ENCODE measurements around the gene C1orf115. TPM values are rescaled to one million over a fixed set of nuclear protein-coding genes. Genes with fewer than 3 reads are reported as not detected.
"Not testable (repeated sequence)": the region's sequence is repeated elsewhere in the genome, so short reads cannot be mapped to it uniquely, and the experiment has no call there.

The C1orf115 gene
- total and polyA plus RNA-seq, 4 donors: 4.8 to 70.5 (median 16.0) TPM

DNA sequence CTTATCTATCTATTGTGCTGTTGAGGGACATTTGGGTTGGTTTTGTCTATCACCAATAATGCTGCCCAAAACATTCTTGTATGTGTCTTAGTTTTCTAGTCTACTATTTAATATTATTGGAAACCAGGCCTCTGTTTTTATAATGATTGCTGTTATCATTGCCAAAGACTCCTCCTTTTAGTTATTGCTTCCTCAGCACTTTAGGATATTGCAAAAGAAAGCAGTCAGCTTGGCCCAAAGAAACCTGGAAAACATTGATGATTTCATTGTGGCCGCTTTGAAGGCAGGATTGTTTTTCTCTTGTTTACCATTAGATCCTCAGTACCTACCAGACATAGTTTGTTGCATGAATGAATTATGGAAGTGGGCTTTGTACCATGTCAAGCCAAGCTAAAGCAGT is 37.4 kb downstream of the C1orf115 start:
- 92 to 93% methylated on average over 1 of the region's 1 CpG for WGBS, 2 donors
- Histone ChIP-seq H3K9me3 (ENCODE audit: control insufficient read depth, low read length) (no peaks in the 10 kb centered on the region), H3K27me3 (ENCODE audit: control insufficient read depth in 1 of 2, insufficient read depth in 2 of 2, low read length in 1 of 2) (no peaks in the 10 kb centered on the region), H3K27ac (ENCODE audit: low read depth in 1 of 2, low read length in 2 of 2) (no peak overlapping the region), H3K4me3 (ENCODE audit: low read length in 2 of 2) (no peak overlapping the region), H3K4me1 (ENCODE audit: control insufficient read depth in 1 of 2, insufficient read depth in 2 of 2, low read length in 2 of 2) (no peaks in the 10 kb centered on the region), H3K36me3 (ENCODE audit: control insufficient read depth in 1 of 2, insufficient read depth in 2 of 2, low read length in 1 of 2) (no peaks in the 10 kb centered on the region)
- ATAC-seq (ENCODE audit: low FRiP score) (no peak), DNase-seq (no peak)
- intact Hi-C loops (cut with DNase I): no loop called here

DNA sequence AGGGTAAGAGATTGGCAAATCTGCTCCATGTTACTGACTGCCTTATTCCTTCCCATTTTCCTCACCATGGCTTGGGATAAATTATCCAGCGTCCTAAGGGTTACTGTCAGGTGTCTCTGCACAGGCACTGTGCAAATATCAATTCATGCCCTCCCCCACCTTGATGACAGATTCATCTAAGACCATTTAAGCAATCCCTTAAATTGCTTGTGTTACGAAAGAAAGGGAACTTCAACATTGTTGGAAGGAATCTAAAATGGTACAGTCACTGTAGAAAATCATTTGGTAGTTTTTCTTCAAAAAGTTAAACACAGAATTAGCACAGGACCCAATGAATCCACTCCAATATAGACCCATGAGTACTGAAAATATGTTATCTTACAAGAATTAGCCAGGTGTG is 40.3 kb downstream of the C1orf115 start:
- 90 to 91% methylated on average over 2 of the region's 2 CpGs for WGBS, 2 donors
- intact Hi-C loops (cut with DNase I): loop anchor here in 1 of 2 donors (5.0 kb wide), 2 partner anchors 38 to 57 kb away; partner anchors contain the start of genes C1orf115 and MTARC1
- Histone ChIP-seq H3K4me1 (ENCODE audit: control insufficient read depth in 1 of 2, insufficient read depth in 2 of 2, low read length in 2 of 2) (no peaks in the 10 kb centered on the region), H3K9me3 (ENCODE audit: control insufficient read depth, low read length) (no peaks in the 10 kb centered on the region), H3K27me3 (ENCODE audit: control insufficient read depth in 1 of 2, insufficient read depth in 2 of 2, low read length in 1 of 2) (no peaks in the 10 kb centered on the region), H3K27ac (ENCODE audit: low read depth in 1 of 2, low read length in 2 of 2) (no peak overlapping the region), H3K36me3 (ENCODE audit: control insufficient read depth in 1 of 2, insufficient read depth in 2 of 2, low read length in 1 of 2) (no peaks in the 10 kb centered on the region), H3K4me3 (ENCODE audit: low read length in 2 of 2) (no peak overlapping the region)
- DNase-seq (no peak), ATAC-seq (ENCODE audit: low FRiP score) (no peak)

DNA sequence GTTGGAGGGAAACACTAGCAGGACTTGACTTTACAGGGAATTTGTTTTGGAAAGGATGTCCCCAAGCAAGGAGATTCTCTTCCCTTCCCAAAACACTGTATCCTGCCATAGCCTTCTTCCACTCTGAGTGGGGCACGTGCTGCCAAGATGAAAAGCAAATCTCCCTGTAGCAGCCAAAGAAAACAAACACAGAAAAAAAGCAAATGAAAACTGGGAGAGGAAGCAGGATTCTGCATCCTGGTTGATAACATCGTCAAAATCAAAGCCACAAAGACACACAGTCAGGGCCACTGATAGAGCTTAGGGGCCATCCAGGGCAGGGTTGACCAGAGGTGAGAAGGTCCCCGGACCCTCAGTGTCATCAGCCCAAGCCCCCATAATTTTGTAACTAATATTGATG is 42.0 kb downstream of the C1orf115 start:
- Histone ChIP-seq H3K36me3 (ENCODE audit: control insufficient read depth in 1 of 2, insufficient read depth in 2 of 2, low read length in 1 of 2) (no peaks in the 10 kb centered on the region), H3K27ac (ENCODE audit: low read depth in 1 of 2, low read length in 2 of 2) (peak overlapping the region in 1 of 2 donors; percentile 19), H3K9me3 (ENCODE audit: control insufficient read depth, low read length) (no peaks in the 10 kb centered on the region), H3K4me3 (ENCODE audit: low read length in 2 of 2) (no peak overlapping the region), H3K27me3 (ENCODE audit: control insufficient read depth in 1 of 2, insufficient read depth in 2 of 2, low read length in 1 of 2) (no peaks in the 10 kb centered on the region), H3K4me1 (ENCODE audit: control insufficient read depth in 1 of 2, insufficient read depth in 2 of 2, low read length in 2 of 2) (no peaks in the 10 kb centered on the region)
- intact Hi-C loops (cut with DNase I): loop anchor here (2.0 to 5.0 kb wide), 3 partner anchors 40 to 55 kb away; partner anchors contain the start of genes C1orf115 (in 2 of the 2) and MTARC1 (in 1 of the 2)
- DNase-seq (no peak), ATAC-seq (ENCODE audit: low FRiP score) (peak; percentile 3)
- WGBS, 2 donors: 29 to 33% methylated on average over 3 of the region's 3 CpGs

- 18 to 31% methylated on average over 7 of the region's 7 CpGs for WGBS, 2 donors
These were observed 42.5 kb downstream of the C1orf115 start for GRCh38 chr1:220732621-220733020.

DNA sequence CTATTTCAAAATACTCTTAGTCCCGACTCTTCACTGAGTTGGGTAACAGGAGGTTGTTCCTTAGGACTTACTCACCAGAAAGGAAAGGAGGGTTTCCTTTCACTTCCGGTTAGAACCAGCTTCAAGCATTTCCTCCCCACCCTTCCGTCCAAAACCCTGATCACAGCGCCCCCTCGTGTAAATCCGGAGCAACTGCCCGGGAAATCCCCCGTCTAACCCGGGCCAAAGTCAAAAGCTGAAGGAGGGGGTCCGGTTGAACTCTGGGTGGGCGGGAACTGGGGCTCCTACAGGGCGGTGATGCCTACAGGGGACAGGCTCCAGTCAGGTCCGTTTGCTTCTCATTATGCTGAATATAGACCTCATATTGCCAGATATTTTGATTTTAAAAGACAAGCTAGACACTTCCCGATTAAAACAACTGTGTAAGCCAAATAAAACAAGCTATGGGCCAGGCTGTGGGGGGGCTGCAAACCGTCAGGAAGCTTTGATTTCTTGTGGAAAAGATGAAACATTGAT is 43.0 kb downstream of the C1orf115 start:
- peak; percentile 95 for ATAC-seq (ENCODE audit: low FRiP score)
- H3K9me3 ChIP-seq (ENCODE audit: control insufficient read depth, low read length): no peaks in the 10 kb centered on the region
- peak overlapping the region; percentile 2 to 28 for H3K4me3 ChIP-seq (ENCODE audit: low read length in 2 of 2)
- intact Hi-C loops (cut with DNase I): loop anchor here (2.0 to 5.0 kb wide), 3 partner anchors 41 to 54 kb away; partner anchors contain the start of genes C1orf115 (in 2 of the 2) and MTARC1 (in 1 of the 2)
- no peaks in the 10 kb centered on the region for H3K27me3 ChIP-seq (ENCODE audit: control insufficient read depth in 1 of 2, insufficient read depth in 2 of 2, low read length in 1 of 2)
- no peaks in the 10 kb centered on the region for H3K4me1 ChIP-seq (ENCODE audit: control insufficient read depth in 1 of 2, insufficient read depth in 2 of 2, low read length in 2 of 2)
- H3K36me3 ChIP-seq (ENCODE audit: control insufficient read depth in 1 of 2, insufficient read depth in 2 of 2, low read length in 1 of 2): no peaks in the 10 kb centered on the region
- 1% methylated on average over 15 of the region's 15 CpGs for WGBS, 2 donors
- peak; percentile 87 to 92 for DNase-seq
- H3K27ac ChIP-seq (ENCODE audit: low read depth in 1 of 2, low read length in 2 of 2): no peak overlapping the region

More at GRCh38 chr1:220732621-220733020, 42.5 kb downstream of the C1orf115 start:
- Histone ChIP-seq H3K9me3 (ENCODE audit: control insufficient read depth, low read length) (no peaks in the 10 kb centered on the region), H3K4me1 (ENCODE audit: control insufficient read depth in 1 of 2, insufficient read depth in 2 of 2, low read length in 2 of 2) (no peaks in the 10 kb centered on the region), H3K4me3 (ENCODE audit: low read length in 2 of 2) (no peak overlapping the region), H3K27ac (ENCODE audit: low read depth in 1 of 2, low read length in 2 of 2) (peak overlapping the region; percentile 19 to 90), H3K27me3 (ENCODE audit: control insufficient read depth in 1 of 2, insufficient read depth in 2 of 2, low read length in 1 of 2) (no peaks in the 10 kb centered on the region), H3K36me3 (ENCODE audit: control insufficient read depth in 1 of 2, insufficient read depth in 2 of 2, low read length in 1 of 2) (no peaks in the 10 kb centered on the region)
- DNase-seq: no peak
- intact Hi-C loops (cut with DNase I): loop anchor here (2.0 to 5.0 kb wide), 3 partner anchors 40 to 55 kb away; partner anchors contain the start of genes C1orf115 (in 2 of the 2) and MTARC1 (in 1 of the 2)
- peak; percentile 59 for ATAC-seq (ENCODE audit: low FRiP score)

GRCh38 chr1:220734571-220735326 is 44.6 kb downstream of the C1orf115 start:
- Histone ChIP-seq H3K9me3 (ENCODE audit: control insufficient read depth, low read length) (no peaks in the 10 kb centered on the region), H3K4me1 (ENCODE audit: control insufficient read depth in 1 of 2, insufficient read depth in 2 of 2, low read length in 2 of 2) (no peaks in the 10 kb centered on the region), H3K4me3 (ENCODE audit: low read length in 2 of 2) (no peak overlapping the region), H3K27me3 (ENCODE audit: control insufficient read depth in 1 of 2, insufficient read depth in 2 of 2, low read length in 1 of 2) (no peaks in the 10 kb centered on the region), H3K27ac (ENCODE audit: low read depth in 1 of 2, low read length in 2 of 2) (peak overlapping the region in 1 of 2 donors; percentile 71), H3K36me3 (ENCODE audit: control insufficient read depth in 1 of 2, insufficient read depth in 2 of 2, low read length in 1 of 2) (no peaks in the 10 kb centered on the region)
- ATAC-seq (ENCODE audit: low FRiP score): no peak
- intact Hi-C loops (cut with DNase I): loop anchor here in 1 of 2 donors (5.0 kb wide), 2 partner anchors 42 to 53 kb away; partner anchors contain the start of genes C1orf115 and MTARC1
- 52 to 62% methylated on average over 11 of the region's 11 CpGs for WGBS, 2 donors
- no peak for DNase-seq

- ATAC-seq (ENCODE audit: low FRiP score); H3K36me3 ChIP-seq (ENCODE audit: control insufficient read depth in 1 of 2, insufficient read depth in 2 of 2, low read length in 1 of 2); intact Hi-C loops (cut with DNase I); H3K4me3 ChIP-seq (ENCODE audit: low read length in 2 of 2); DNase-seq; H3K27me3 ChIP-seq (ENCODE audit: control insufficient read depth in 1 of 2, insufficient read depth in 2 of 2, low read length in 1 of 2); H3K4me1 ChIP-seq (ENCODE audit: control insufficient read depth in 1 of 2, insufficient read depth in 2 of 2, low read length in 2 of 2); H3K9me3 ChIP-seq (ENCODE audit: control insufficient read depth, low read length); H3K27ac ChIP-seq (ENCODE audit: low read depth in 1 of 2, low read length in 2 of 2): not testable (repeated sequence)
- 97 to 98% methylated on average over 7 of the region's 7 CpGs for WGBS, 2 donors
These were observed 46.1 kb downstream of the C1orf115 start for GRCh38 chr1:220736283-220736682.

GRCh38 chr1:220741349-220741748 is 51.2 kb downstream of the C1orf115 start:
- no peaks in the 10 kb centered on the region for H3K27me3 ChIP-seq (ENCODE audit: control insufficient read depth in 1 of 2, insufficient read depth in 2 of 2, low read length in 1 of 2)
- 73 to 78% methylated on average over 2 of the region's 2 CpGs for WGBS, 2 donors

More at GRCh38 chr1:220741349-220741748, 51.2 kb downstream of the C1orf115 start:
- Histone ChIP-seq H3K36me3 (ENCODE audit: control insufficient read depth in 1 of 2, insufficient read depth in 2 of 2, low read length in 1 of 2) (no peaks in the 10 kb centered on the region), H3K27ac (ENCODE audit: low read depth in 1 of 2, low read length in 2 of 2) (no peak overlapping the region), H3K9me3 (ENCODE audit: control insufficient read depth, low read length) (no peaks in the 10 kb centered on the region), H3K4me3 (ENCODE audit: low read length in 2 of 2) (no peak overlapping the region), H3K4me1 (ENCODE audit: control insufficient read depth in 1 of 2, insufficient read depth in 2 of 2, low read length in 2 of 2) (no peaks in the 10 kb centered on the region)
- ATAC-seq (ENCODE audit: low FRiP score): no peak
- no peak for DNase-seq
- intact Hi-C loops (cut with DNase I): no loop called here
